Liver (tissue), 9 donors: ENCODE data around the gene NTN3. TPM values are rescaled to one million over a fixed set of nuclear protein-coding genes. Genes with fewer than 3 reads are reported as not detected.
A peak's percentile ranks its signal among the peaks of the same experiment; 100 is the strongest.

Source experiments
- DNase-seq: peaks from one replicate; pipeline ENCODE4 v3.0.0-alpha.2; 2017; ENCODE audit warnings: low spot score
- H3K27ac ChIP-seq, 2 donors: one replicate each; pipeline ENCODE4 v1.7.0; 2013; ENCODE audit warnings: inconsistent platforms in 2 of 2, low read length in 2 of 2, control low read depth in 1 of 2, low read depth in 1 of 2, mild to moderate bottlenecking in 1 of 2
- H3K27me3 ChIP-seq, 4 donors: one replicate each; pipeline versions ENCODE4 v1.6.1 to v1.7.0; 2013; ENCODE audit warnings: low read length in 3 of 4, inconsistent platforms in 1 of 4, mild to moderate bottlenecking in 1 of 4, moderate library complexity in 1 of 4; ENCODE audit not compliant: control insufficient read depth in 4 of 4, insufficient read depth in 4 of 4
- H3K36me3 ChIP-seq, 4 donors: one replicate each; pipeline versions ENCODE4 v1.6.1 to v1.7.0; 2013; ENCODE audit warnings: low read length in 3 of 4, mild to moderate bottlenecking in 3 of 4, low read depth in 1 of 4, moderate library complexity in 1 of 4; ENCODE audit not compliant: control insufficient read depth in 4 of 4, insufficient read depth in 3 of 4
- H3K4me1 ChIP-seq, 4 donors: one replicate each; pipeline versions ENCODE4 v1.6.1 to v1.7.0; 2013; ENCODE audit warnings: low read length in 3 of 4, mild to moderate bottlenecking in 3 of 4, moderate library complexity in 1 of 4; ENCODE audit not compliant: control insufficient read depth in 4 of 4, insufficient read depth in 4 of 4
- H3K4me3 ChIP-seq, 3 donors: one replicate each; pipeline versions ENCODE4 v1.6.1 to v1.7.0; 2013; ENCODE audit warnings: low read length in 3 of 3, control low read depth in 1 of 3, low read depth in 1 of 3, mild to moderate bottlenecking in 1 of 3
- H3K9ac ChIP-seq, 2 donors: one replicate each; pipeline ENCODE4 v1.7.0; 2013; ENCODE audit warnings: low read length in 2 of 2, mild to moderate bottlenecking in 2 of 2, moderate library complexity in 2 of 2, control low read depth in 1 of 2, low read depth in 1 of 2
- H3K9me3 ChIP-seq, 4 donors: one replicate each; pipeline versions ENCODE4 v1.6.1 to v1.7.0; 2013; ENCODE audit warnings: low read length in 3 of 4; ENCODE audit not compliant: control insufficient read depth in 4 of 4
- EGR1 ChIP-seq, 2 donors: IDR thresholded peaks; 2 replicates each; pipeline ENCODE4 v1.6.1; 2016 to 2018; ENCODE audit warnings: antibody characterized with exemption in 2 of 2, low read depth in 2 of 2
- FOXA1 ChIP-seq: IDR thresholded peaks from 2 replicates; pipeline ENCODE4 v1.6.1; 2016; ENCODE audit warnings: antibody characterized with exemption
- NR2F2 ChIP-seq: IDR thresholded peaks from 2 replicates; pipeline ENCODE4 v1.6.1; 2016; ENCODE audit warnings: antibody characterized with exemption
- RAD21 ChIP-seq, 2 donors: IDR thresholded peaks; 2 replicates each; pipeline ENCODE4 v1.6.1; 2016; ENCODE audit warnings: antibody characterized with exemption in 2 of 2, mild to moderate bottlenecking in 2 of 2
- SP1 ChIP-seq: IDR thresholded peaks from 2 replicates; pipeline ENCODE4 v1.6.1; 2018; ENCODE audit warnings: antibody characterized with exemption, mild to moderate bottlenecking
- TAF1 ChIP-seq: conservative IDR thresholded peaks from 2 replicates; pipeline ENCODE4 v1.6.1; 2016; ENCODE audit warnings: antibody characterized with exemption, mild to moderate bottlenecking
- YY1 ChIP-seq: IDR thresholded peaks from 2 replicates; pipeline ENCODE4 v1.6.1; 2016; ENCODE audit warnings: antibody characterized with exemption, mild to moderate bottlenecking
- WGBS: extraction: QIAGEN DNeasy Blood & Tissue Kit; methylation state at CpG from one replicate; pipeline ENCODE4 v1.1.7; 2013; 5-methylcytosine and 5-hydroxymethylcytosine counted together
- polyA plus RNA-seq, 2 donors: library from polyadenylated mRNA; stranded (reverse) in 1 of 2; unstranded in 1 of 2; fragments of 200-250 nt in 1 of 2; fragments of >200 nt in 1 of 2; fragmentation: Nextera tagmentation in 1 of 2; extraction: Ambion mirVana in 1 of 2; gene quantifications; one replicate each; pipeline versions ENCODE4 v1.2.1 to v1.2.3, GENCODE V29; 2013 to 2015
- total RNA-seq, 2 donors: library from RNA; depleted of rRNA; stranded (reverse); fragments of >200 nt; gene quantifications; one replicate each; pipeline ENCODE4 v1.2.3, GENCODE V29; 2014
- TF ChIP-seq, protein P1 (sequence below): fragments of 150-350 bp; IDR thresholded peaks from 2 replicates; pipeline ENCODE4 v1.5.1; 2017; ENCODE audit warnings: improper control_type of control experiment, low read depth, low read length; ENCODE audit not compliant: missing input control
- TF ChIP-seq, protein P2 (sequence below): IDR thresholded peaks from 2 replicates; pipeline ENCODE4 v1.6.1; 2016; ENCODE audit warnings: antibody characterized with exemption, mild to moderate bottlenecking
- TF ChIP-seq, protein P3 (sequence below): IDR thresholded peaks from 2 replicates; pipeline ENCODE4 v1.6.1; 2016; ENCODE audit warnings: antibody characterized with exemption
- donor health status: healthy.
- donor health status: healthy.
- donor health status: healthy.
- donor health status: healthy.
- donor health status: healthy.

The NTN3 gene
- total RNA-seq: 1 to 10 TPM in 1 of 2 donors, under 1 TPM in 1; 0.19 to 2.3 TPM
- under 1 TPM in 1 of 2 donors, not detected in 1; 0.28 TPM for polyA plus RNA-seq

DNA sequence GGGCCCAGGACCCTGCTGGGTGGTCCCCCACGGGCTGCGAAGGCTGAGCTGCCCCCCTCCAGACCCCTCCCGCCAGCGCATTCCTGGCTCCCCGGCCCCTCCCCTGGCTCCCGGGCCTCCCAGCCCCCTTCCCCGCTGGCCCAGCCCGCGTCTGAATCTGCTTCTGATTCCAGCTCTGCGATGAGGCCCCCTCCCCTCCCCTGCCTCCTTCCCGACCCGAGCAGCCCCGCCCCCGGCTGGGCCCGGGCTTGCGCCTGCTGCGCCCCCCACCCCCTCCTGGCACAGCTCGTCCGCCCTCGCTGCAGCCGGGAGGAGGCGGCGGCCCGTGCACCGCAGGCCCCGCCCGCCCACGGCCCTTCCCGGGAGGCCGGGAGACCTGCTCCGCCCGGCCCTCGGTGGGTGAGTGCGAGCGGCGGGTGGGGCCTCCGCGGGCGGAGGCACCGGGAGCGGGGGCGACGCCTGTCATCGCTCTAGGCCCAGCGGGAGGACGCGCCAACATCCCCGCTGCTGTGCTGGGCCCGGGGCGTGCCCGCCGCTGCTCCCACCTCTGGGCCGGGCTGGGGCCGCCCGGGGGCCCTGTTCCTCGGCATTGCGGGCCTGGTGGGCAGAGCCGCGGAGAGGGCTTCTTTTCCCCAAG is at the start of gene NTN3:
TSS of gene NTN3 (plus strand) at position 282 of the 637 bp plus-strand sequence. CDS start 405 bp downstream, outside the sequence.
- peak within 1 kb of the TSS; percentile 45 to 74 for H3K27ac ChIP-seq
- peaks cover 44 to 75% (median 56%) of the 10 kb centered on the region in 4 donors for H3K4me1 ChIP-seq
- H3K9me3 ChIP-seq: no peaks in the 10 kb centered on the region
- peak within 1 kb of the TSS in 2 of 3 donors; percentile 11 to 30 for H3K4me3 ChIP-seq
- no peak for DNase-seq
- 3% methylated on average over 59 of the region's 59 CpGs for WGBS
- H3K36me3 ChIP-seq: no peaks in the 10 kb centered on the region
- TF ChIP-seq TAF1 (no peak), EGR1 (IDR thresholded peaks at IDR 0.05; ENCODE audit: low read depth in 2 of 2) (no peak), YY1 (no peak), FOXA1 (no peak), SP1 (no peak), NR2F2 (no peak)
- TF ChIP-seq, protein P1, sequence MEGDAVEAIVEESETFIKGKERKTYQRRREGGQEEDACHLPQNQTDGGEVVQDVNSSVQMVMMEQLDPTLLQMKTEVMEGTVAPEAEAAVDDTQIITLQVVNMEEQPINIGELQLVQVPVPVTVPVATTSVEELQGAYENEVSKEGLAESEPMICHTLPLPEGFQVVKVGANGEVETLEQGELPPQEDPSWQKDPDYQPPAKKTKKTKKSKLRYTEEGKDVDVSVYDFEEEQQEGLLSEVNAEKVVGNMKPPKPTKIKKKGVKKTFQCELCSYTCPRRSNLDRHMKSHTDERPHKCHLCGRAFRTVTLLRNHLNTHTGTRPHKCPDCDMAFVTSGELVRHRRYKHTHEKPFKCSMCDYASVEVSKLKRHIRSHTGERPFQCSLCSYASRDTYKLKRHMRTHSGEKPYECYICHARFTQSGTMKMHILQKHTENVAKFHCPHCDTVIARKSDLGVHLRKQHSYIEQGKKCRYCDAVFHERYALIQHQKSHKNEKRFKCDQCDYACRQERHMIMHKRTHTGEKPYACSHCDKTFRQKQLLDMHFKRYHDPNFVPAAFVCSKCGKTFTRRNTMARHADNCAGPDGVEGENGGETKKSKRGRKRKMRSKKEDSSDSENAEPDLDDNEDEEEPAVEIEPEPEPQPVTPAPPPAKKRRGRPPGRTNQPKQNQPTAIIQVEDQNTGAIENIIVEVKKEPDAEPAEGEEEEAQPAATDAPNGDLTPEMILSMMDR: no peak
- TF ChIP-seq, protein P2, sequence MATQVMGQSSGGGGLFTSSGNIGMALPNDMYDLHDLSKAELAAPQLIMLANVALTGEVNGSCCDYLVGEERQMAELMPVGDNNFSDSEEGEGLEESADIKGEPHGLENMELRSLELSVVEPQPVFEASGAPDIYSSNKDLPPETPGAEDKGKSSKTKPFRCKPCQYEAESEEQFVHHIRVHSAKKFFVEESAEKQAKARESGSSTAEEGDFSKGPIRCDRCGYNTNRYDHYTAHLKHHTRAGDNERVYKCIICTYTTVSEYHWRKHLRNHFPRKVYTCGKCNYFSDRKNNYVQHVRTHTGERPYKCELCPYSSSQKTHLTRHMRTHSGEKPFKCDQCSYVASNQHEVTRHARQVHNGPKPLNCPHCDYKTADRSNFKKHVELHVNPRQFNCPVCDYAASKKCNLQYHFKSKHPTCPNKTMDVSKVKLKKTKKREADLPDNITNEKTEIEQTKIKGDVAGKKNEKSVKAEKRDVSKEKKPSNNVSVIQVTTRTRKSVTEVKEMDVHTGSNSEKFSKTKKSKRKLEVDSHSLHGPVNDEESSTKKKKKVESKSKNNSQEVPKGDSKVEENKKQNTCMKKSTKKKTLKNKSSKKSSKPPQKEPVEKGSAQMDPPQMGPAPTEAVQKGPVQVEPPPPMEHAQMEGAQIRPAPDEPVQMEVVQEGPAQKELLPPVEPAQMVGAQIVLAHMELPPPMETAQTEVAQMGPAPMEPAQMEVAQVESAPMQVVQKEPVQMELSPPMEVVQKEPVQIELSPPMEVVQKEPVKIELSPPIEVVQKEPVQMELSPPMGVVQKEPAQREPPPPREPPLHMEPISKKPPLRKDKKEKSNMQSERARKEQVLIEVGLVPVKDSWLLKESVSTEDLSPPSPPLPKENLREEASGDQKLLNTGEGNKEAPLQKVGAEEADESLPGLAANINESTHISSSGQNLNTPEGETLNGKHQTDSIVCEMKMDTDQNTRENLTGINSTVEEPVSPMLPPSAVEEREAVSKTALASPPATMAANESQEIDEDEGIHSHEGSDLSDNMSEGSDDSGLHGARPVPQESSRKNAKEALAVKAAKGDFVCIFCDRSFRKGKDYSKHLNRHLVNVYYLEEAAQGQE: no peak
- H3K9ac ChIP-seq: no peak within 1 kb of the TSS
- H3K27me3 ChIP-seq: no peaks in the 10 kb centered on the region

DNA sequence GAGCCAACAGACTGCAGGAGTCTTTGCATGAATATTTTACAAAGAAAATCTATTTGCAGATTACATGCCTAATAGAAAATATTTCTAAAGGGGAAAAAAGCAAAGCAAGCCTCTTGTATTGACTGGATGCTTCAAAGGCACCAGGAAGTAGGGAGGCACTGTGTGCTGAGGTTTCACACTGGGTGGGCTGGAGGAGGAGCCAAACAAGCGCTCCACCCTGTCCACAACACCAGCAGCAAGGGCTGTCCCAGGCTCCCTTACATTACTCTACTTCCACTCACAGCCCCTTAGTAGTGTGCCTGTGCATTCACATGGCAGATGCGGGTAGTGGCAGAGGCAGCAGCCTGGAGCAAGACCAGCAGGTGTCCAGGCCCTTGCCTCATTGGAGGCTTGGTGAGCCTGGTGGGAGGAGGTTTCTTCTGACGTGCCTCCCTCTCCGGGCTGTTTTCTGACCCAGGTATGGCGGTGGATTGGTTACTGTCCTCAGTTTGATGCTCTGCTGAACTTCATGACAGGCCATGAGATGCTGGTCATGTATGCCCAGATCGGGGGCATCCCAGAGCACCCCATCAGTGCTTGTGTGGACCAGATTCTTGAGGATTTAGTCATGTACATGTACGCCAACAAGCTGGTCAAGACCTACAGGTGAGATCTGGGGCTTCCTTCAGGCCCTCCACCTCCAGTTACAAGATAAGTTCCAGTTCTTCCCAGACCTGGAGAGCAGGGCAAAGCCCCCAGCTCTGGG is 48.8 kb upstream of the NTN3 start:
- no peaks in the 10 kb centered on the region for H3K9me3 ChIP-seq
- H3K4me1 ChIP-seq: no peaks in the 10 kb centered on the region
- H3K27me3 ChIP-seq: no peaks in the 10 kb centered on the region
- no peaks in the 10 kb centered on the region for H3K36me3 ChIP-seq
- no peak overlapping the region for H3K9ac ChIP-seq
- no peak overlapping the region for H3K27ac ChIP-seq
- WGBS: 87% methylated on average over 7 of the region's 7 CpGs
- TF ChIP-seq NR2F2 (no peak), SP1 (no peak), RAD21 (IDR thresholded peaks at IDR 0.05) (no peak)
- TF ChIP-seq, protein P3, sequence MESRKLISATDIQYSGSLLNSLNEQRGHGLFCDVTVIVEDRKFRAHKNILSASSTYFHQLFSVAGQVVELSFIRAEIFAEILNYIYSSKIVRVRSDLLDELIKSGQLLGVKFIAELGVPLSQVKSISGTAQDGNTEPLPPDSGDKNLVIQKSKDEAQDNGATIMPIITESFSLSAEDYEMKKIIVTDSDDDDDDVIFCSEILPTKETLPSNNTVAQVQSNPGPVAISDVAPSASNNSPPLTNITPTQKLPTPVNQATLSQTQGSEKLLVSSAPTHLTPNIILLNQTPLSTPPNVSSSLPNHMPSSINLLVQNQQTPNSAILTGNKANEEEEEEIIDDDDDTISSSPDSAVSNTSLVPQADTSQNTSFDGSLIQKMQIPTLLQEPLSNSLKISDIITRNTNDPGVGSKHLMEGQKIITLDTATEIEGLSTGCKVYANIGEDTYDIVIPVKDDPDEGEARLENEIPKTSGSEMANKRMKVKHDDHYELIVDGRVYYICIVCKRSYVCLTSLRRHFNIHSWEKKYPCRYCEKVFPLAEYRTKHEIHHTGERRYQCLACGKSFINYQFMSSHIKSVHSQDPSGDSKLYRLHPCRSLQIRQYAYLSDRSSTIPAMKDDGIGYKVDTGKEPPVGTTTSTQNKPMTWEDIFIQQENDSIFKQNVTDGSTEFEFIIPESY: no peak
- TF ChIP-seq, protein P2: no peak
- DNase-seq: no peak
- H3K4me3 ChIP-seq: no peak overlapping the region
